GM19239 (cell line): ENCODE measurements around the gene SLC24A4.

Experiments
- DNase-seq: peaks from one replicate; pipeline ENCODE4 v3.0.0; 2011; ENCODE audit warnings: low spot score; ENCODE audit not compliant: insufficient read length
- FAIRE-seq: peaks from 2 replicates; lab custom pipeline; 2011; peaks lifted over from hg19 to GRCh38; lab: Jason Lieb, UNC

SLC24A4 gene

DNA sequence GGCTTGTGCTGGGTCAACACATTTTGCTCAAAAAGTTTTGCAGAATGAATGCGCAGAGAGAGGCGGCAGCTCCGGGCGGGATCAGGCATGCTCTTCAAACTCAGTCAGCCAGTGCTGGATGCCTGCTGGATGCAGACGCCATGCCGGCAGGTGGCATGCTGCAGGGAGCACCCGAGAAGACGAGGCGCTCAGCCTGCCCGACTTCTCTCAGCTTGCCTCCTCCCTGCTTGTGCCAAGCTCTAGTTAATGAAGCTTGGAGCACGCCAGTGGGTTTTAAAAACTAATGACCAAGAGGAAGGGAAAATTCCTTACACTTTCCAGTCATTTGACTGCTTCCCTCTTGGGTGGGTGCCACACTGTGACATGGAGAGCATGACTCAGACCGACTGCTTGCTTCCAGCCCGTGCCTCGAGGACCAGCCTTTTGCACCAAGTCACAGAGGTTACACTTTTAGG, 39.8 kb downstream of the SLC24A4 start:
- no peak for DNase-seq
- FAIRE-seq = no peak

DNA sequence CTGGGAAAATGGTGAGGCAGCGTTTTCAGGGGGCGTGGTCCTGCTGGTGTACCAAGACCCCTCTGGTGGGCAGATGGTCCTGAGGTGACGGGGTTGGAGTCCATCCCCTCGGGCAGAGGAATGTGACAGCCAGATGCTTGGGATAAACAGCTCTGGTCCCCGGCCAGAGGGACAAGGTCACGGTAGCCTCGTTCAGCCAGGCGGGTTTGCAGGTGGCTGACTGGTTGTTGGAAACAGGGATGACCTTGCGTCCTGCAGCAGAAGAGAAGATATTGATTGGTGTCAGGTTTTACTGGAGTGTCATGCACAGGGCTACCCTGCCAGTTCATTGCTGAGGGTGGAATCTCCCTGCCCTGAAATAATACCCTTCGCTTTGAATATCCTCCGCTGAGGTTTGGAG, 43.3 kb downstream of the SLC24A4 start:
- FAIRE-seq (no peak), DNase-seq (no peak)

DNA sequence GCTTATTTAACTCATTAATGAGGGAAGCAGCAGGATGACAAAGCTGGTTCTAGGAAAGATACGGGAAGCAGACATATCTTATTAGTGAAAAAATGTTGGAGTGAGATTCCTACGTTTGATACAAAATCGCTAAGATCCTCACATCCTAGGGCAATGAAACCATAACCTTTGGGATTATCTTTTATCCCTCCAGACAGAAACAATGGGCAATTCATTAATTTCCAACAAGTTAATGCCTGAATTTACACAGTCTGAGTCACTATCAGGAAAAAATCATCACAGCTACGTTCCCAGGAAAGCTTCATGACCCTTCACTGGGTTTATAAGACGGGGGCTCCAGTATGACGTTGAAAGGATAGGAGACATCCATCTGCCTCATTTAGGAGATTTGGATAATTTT, 45.0 kb downstream of the SLC24A4 start:
- DNase-seq (no peak), FAIRE-seq (no peak)

DNA sequence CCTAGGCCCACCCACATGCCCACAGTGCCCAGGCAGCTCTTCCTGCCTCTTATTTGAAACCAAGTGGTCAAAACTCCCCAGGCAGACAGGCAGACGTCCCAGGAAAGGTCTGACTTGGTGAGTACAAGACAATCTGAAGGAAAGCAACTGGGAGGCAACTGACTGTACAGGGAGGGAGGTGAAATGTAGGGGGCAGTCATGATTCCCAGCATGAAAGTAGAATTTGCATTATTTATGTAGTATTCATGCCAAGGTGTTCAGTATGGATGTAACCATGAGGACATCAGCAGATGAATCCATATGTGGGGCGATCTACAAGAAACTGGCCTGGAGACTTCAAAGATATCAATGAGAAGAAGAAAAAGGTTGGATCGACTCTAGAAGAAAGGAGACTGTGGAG, 46.1 kb downstream of the SLC24A4 start:
- DNase-seq (no peak), FAIRE-seq (no peak)

DNA sequence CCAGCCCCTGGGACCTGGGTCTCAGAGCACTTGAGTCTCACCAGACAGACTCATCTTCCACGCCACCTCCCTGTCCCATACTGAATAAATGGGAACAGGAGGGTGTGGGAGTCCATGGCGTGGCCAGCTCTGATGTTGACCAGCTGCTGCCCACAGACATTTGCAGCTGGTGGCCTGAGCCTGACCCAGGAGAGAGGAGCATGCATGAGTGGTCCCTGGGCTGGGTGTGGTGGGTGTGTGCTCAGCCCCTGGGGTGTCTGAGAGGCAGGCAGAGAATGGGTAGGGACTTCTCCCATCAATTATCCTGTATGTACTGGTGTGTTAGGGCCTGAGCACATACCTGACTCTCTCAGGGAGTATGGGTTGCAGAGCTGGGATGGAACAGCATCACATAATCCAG, 49.3 kb downstream of the SLC24A4 start:
- DNase-seq = no peak
- no peak for FAIRE-seq

DNA sequence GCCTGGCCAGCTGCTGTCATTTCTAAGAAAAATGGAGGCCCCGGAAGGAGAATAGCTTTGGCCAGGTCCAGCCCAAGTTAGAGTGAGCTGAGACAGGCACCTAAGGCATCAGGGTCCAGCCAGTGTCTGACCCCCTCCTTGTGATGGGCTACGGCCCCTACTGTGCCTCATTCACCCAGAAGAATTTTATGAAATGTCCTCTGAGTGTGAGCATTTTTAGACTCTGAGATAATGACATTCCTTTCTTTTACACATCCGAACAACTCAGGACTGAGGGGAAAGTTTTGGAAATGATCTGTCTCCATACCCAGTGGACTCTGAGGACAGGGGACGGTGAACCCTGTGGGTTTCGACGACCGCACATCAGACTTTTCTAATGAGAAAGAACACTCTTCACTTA, 50.4 kb downstream of the SLC24A4 start:
- DNase-seq (no peak), FAIRE-seq (no peak)

DNA sequence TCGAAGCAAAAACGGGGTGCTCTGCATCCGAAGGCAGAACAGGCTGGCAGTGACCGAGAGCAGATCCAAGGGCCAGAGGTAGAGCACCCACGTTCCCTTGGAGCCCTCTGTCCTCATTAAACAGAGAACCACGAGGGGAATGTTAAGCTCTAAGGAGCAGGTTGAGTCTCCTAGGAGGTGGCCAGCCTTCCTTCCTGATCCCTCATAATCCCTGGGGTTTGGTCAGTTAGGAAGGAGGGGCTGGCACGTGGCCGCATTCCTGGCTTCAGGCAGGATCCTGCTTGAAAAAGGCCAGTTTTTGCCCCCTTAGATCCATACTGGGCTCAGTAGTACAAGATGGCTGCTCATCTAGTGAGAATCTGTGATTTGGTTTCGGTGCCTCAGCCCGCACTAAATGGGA, 57.2 kb downstream of the SLC24A4 start:
- FAIRE-seq (no peak), DNase-seq (no peak)

DNA sequence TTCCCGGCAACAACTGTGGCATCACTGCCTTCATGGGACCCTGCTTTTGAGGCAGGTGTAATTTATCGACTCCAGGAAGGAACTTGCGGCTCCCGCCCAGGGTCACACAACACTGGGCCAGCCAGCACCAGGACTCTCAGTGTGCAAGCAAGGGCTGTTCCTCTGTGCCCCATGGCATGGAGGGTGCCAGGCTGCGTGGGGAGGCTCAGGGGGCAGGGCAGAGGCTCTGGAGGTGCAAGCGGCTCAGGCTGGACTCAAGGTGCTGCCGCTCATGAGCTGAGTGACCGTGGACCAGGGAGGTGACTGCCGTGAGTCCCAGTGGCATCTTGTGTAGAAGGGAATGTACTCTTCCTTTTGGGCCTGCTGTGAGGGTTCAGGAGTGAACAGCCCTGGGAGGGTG, 57.6 kb downstream of the SLC24A4 start:
- no peak for FAIRE-seq
- no peak for DNase-seq

DNA sequence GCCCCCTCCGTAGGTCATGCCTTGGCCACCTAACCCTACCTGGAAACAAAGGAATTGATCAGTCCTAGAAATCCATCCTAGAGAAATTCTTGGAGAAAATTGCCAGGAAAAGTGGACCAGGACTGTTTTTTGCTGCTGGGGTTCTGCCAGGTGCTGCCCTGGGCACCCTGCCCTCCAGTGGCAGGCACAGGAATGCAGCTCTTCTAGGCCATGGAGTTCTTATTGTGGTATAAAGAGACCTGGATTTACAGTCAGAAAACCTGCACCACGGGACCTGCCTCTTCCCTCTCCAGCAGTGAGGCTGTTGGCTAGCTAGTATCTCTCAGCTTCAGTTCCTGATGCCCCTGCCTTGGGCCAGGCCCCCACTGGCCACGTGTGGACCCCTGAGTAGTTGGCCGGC, 59.7 kb downstream of the SLC24A4 start:
- FAIRE-seq = no peak
- DNase-seq = no peak

DNA sequence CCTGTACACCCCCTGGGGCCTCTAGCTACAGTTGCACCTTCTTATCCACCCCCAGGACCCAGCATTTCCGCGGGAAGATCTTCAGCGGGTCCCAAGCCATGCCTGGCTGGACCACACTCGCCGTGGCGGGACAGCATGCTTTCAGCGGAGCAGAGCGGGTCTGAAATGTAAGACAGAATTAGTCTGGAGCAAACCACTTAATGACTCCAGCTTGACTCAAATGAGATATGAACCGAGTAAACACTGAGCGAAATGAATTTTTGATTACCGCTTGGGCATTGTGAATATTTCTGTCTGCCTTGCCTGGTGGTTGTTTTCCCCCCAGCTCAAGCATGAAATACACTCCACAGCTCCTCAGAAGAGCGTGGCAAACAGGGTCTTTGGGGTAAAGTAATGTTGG, 60.8 kb downstream of the SLC24A4 start:
- FAIRE-seq = no peak

DNA sequence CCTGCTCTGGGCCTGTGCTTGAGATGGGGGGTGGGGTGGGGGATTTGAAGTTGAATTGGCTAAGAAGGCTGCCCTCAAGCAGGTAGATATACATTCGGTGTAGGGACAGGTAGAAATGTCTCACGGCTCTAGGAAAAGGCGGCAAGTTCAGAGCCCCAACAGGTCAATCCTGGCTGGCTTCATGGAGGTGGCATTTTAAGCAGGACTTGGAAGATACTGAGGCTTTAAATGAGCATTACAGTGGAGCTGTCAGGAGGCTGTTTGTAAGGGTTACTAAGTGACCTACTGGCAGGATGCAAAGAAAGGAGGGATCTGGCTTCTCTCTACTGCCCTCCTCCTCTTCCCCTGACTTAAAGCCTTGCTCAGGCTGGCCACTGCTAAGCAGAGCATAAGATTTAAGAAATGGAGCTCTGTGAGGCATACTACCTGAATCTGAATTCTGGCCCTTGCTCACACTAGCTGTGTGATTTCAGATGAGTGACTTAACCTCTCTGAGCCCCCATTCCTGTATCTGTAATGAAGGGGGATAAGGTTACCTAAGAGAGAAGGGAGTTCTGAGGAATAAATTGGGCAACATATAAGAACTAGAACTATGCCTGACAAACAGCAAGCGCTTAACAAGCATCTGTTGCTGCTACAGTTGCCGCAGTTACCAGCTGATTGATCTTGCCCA, 61.6 kb downstream of the SLC24A4 start:
- no peak for FAIRE-seq
- DNase-seq = no peak

More for the DNA sequence above, 60.8 kb downstream of the SLC24A4 start:
- no peak for DNase-seq

DNA sequence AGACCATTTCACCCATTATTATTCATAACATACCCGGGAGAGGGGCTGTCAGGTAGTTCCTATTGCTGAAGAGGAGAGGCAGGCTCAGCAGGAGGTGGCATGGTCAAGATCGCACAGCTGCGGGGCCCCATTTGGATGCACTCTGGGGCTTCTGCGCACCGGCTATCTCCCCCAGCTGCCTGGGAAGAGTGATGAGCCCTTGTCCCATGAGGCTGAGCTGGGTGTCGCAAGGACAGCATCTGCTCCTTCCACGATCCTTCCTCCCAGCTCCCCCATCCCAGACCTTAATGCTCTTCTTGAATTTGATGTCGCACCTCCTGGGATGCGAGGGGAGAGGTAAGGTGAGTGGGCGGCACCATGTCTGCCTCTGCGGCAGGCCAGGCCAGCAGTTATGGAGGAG, 62.6 kb downstream of the SLC24A4 start:
- no peak for DNase-seq
- no peak for FAIRE-seq

DNA sequence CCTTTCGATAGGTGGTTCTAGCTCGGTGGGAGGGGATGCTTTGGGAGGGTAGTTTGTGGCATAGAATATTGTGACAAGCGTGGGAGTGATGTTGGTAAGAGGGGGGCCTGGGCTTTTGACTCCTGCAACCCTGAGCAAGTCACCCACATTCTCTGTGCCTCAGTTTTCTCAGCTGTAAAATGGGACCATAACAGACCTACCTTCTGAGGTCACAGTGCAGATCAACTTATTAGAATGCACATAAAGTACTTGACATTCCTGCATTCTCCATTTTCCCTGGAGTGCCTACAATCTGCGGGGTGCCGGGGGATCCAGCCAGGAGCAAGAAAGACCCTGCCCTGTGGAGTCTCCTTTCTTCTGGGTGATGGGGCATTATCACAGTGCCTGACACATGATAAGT, 63.2 kb downstream of the SLC24A4 start:
- FAIRE-seq (no peak), DNase-seq (no peak)

DNA sequence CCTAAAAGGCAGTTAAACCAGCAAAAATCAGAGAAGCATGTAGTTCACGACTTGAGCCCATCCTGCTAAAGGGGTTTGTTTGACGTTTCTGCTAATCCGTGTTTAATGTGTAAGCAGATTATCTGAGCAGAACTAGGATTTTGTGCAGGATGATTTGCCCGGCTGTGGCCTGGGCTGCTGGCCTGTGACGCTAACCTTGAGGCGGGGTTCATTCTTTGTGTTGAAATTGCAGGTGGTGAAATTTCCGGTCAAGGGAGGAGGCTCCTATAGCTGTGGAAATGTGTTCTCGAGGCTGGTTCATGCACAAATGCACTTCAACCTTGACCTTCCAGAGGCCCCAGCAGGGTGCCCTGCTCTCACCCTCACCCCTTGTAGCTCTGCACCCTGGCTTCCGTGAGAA, 63.7 kb downstream of the SLC24A4 start:
- DNase-seq (no peak), FAIRE-seq (no peak)

DNA sequence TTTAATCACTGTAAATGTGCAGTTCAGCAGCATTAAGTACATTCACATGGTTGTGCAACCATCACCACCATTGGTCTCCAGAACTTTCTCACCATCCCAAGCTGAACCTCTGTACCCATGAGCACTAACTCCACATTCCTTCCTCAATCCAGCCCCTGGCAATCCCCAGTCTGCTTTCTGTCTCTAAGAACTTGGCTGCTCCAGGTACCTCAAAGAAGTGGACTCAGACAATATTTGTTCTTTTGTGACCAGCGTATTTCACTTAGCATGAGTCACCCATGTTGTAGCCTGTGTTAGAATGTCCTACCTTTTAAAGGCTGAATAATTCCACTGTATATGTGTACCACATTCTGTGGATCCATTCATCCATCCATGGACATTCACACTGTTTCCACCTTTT, 64.6 kb downstream of the SLC24A4 start:
- DNase-seq (no peak), FAIRE-seq (no peak)

DNA sequence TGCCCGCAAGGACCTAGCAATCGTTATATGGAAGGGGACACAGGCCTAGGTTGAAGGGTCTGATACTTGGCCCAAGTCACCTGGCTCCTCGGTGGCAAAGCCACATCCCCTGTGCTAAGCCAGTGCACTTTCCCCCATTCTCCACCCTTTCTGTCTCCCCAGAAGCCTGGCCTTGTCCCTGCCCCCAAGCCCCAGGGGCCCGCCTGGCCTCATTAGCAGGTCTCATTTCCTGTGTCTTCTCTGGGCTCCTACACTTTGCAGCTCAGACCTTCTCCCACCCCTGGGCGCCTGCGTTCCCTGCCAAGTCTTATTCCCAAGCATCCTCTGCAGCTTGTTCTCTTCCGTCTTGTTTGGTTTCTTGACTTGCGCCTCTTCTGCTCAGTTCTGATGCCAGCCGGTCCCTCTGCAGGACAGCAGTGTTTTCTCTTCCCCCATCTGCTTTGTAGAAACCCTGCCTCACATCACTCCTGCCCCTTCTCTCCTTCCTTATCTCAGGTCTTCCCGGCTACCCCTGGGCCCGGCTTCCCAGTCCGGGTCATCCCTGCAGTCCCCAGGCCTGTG, 66.7 kb downstream of the SLC24A4 start:
- no peak for DNase-seq
- FAIRE-seq = no peak

DNA sequence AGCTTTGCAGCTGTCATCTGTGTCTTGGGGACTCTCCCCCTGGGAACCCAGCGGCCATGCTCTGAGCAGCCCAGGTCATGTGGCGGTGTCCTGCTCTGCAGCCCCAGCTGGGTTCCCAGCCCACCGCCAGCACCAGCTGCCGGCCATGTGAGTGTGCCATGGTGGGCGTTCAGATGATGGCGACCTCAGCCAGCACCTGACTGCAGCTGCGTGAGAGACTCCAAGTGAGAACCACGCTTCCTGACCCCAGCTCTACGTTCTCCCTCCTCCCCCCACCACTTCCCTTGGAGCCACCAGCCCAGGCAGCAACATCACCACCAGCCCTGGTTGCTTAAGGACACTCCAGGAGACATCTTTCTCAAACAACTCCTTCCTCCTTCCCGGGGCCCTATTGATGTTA, 68.8 kb downstream of the SLC24A4 start:
- DNase-seq (no peak), FAIRE-seq (no peak)

DNA sequence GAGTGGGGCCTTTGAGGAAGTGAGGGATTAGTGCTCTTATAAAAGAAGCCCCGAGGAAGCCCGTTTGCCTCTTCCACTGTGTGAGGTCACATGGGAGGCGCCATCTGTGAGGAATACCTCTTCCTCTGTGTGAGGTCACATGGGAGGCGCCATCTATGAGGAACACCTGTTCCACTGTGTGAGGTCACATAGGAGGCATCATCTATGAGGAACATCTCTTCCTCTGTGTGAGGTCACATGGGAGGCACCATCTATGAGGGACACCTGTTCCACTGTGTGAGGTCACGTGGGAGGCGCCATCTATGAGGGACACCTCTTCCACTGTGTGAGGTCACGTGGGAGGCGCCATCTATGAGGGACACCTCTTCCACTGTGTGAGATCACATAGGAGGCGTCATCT, 69.7 kb downstream of the SLC24A4 start:
- FAIRE-seq (peak; percentile 59), DNase-seq (no peak)

DNA sequence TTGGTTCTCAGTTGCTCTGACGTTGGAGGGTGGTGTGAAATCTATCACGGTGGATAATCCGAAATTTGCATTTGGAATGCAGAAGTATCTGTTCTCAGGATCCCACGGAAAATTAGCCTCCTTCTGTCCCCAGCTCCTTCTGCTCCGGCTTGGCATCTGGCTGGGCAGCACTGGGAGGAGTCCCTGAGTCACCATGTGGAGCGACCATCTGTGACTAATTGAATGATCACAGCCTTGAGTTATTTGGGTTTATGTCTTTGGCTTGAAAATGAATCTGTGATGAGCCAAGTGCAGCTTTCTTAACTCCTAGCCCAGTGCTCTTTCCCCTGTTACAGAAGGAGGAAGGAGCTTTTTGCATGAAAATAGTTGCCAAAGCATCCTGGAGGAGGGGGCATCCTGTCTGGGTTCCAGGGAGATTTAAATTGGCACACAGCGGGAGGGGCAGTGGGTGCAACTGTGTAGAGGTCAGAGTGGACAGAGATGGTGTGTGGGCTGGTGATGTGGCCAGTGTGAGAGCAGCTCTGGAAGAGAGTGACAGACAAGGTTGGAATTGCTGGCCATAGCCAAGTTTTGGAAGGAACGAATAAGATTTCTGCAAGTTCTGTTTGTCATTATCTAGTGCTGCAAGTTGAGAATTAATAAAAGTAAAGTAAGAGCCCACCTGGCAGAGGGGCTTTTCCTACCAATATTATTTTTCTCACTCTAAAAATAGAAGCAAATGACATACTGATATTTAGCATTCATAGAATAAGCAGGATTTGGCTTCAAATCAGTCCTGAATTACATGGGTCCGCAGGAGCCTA, 74.4 kb downstream of the SLC24A4 start:
- DNase-seq (no peak), FAIRE-seq (no peak)

DNA sequence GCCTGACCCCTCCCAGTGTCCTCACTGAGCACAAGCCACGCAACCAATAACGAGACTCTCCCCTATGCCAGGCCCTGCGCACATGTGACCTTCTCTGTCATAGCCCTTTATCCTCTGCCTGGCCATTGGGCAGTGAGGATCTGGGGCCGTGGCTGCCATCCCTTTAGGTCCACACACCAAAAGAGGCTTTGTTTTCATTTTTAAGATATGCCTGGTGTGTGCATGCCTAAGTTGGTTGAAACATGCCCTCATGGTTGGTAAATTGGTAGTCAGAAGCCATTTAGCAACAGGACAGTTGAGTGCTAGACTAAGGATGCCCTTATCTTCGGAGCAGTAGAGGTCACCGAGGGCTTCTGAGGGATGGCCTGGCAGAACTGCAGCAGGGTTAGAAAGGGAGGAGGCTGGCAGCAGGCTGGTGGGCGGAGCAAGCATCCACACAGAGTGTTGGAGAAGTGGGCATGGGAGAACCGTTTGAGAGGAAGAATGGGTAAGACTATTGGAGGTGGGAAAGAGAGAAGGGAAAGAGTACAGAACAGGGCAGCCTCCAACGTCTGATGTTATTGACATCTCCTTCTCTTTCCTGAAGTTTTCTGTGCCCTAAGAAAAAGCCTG, 75.1 kb downstream of the SLC24A4 start:
- DNase-seq (no peak), FAIRE-seq (no peak)
